Fibroblast of lung (primary cell): ENCODE results near the gene SDK2. TPM values are rescaled to one million over a fixed set of nuclear protein-coding genes. Genes with fewer than 3 reads are reported as not detected.

ENCODE experiments used
- DNase-seq, 2 donors: peaks; one replicate each; pipeline versions ENCODE4 v3.0.0 to v3.0.0-alpha.2; 2010; ENCODE audit warnings: low read depth in 2 of 2
- H2AFZ ChIP-seq: 2 replicates; pipeline ENCODE4 v1.5.1; 2012; ENCODE audit warnings: low read length, control low read depth, inconsistent platforms
- H3K27ac ChIP-seq: 2 replicates; pipeline ENCODE4 v1.5.1; 2011; ENCODE audit warnings: low read length, control low read depth; ENCODE audit not compliant: insufficient read depth
- H3K27me3 ChIP-seq: 2 replicates; pipeline ENCODE4 v1.5.1; 2011; ENCODE audit warnings: mild to moderate bottlenecking, low read length; ENCODE audit not compliant: control insufficient read depth, insufficient read depth
- H3K36me3 ChIP-seq: 2 replicates; pipeline ENCODE4 v1.5.1; 2011; ENCODE audit warnings: low read length; ENCODE audit not compliant: control insufficient read depth, insufficient read depth
- H3K4me1 ChIP-seq: 2 replicates; pipeline ENCODE4 v1.5.1; 2011; ENCODE audit warnings: low read length; ENCODE audit not compliant: control insufficient read depth, insufficient read depth; ENCODE audit errors: extremely low read depth
- H3K4me2 ChIP-seq: 2 replicates; pipeline ENCODE4 v1.5.1; 2011; ENCODE audit warnings: low read length, control low read depth; ENCODE audit not compliant: insufficient read depth; ENCODE audit errors: extremely low read depth
- H3K4me3 ChIP-seq, 4 experiments: fragments of 200-600 bp in 1 of 4; sonication (generic) in 1 of 4; replicated peaks in 1 of 4; 2 replicates each; pipeline ENCODE4 v1.5.1; 2011 to 2016; ENCODE audit warnings: low read length in 4 of 4, low read depth in 3 of 4, mild to moderate bottlenecking in 3 of 4, control low read depth in 2 of 4, inconsistent platforms in 1 of 4, mixed read lengths in 1 of 4; ENCODE audit not compliant: insufficient read depth in 1 of 4; ENCODE audit errors: control extremely low read depth in 1 of 4
- H3K79me2 ChIP-seq: 2 replicates; pipeline ENCODE4 v1.5.1; 2012; ENCODE audit warnings: mild to moderate bottlenecking, low read length, inconsistent platforms; ENCODE audit not compliant: control insufficient read depth, insufficient read depth
- H3K9ac ChIP-seq: 2 replicates; pipeline ENCODE4 v1.5.1; 2011; ENCODE audit warnings: mild to moderate bottlenecking, low read length, control low read depth; ENCODE audit not compliant: insufficient read depth
- H3K9me3 ChIP-seq: 2 replicates; pipeline ENCODE4 v1.5.1; 2012; ENCODE audit warnings: low read depth, low read length; ENCODE audit not compliant: control insufficient read depth, insufficient read depth
- H4K20me1 ChIP-seq: 2 replicates; pipeline ENCODE4 v1.5.1; 2011; ENCODE audit warnings: low read length; ENCODE audit not compliant: control insufficient read depth, insufficient read depth; ENCODE audit errors: extremely low read depth
- CTCF ChIP-seq, 2 donors: IDR thresholded peaks in 1 of 2; conservative IDR thresholded peaks in 1 of 2; 1 replicate in 1 of 2; 2 replicates in 1 of 2; pipeline ENCODE4 v1.5.1; 2011 to 2012; ENCODE audit warnings: low read length in 2 of 2, control low read depth in 1 of 2, inconsistent platforms in 1 of 2, low read depth in 1 of 2, mild to moderate bottlenecking in 1 of 2
- EZH2 ChIP-seq: IDR thresholded peaks from 2 replicates; pipeline ENCODE4 v1.5.1; 2012; ENCODE audit warnings: low read length, control low read depth, mild to moderate bottlenecking; ENCODE audit errors: missing control alignments
- polyA plus RNA-seq, 2 donors: library from polyadenylated mRNA; depleted of rRNA in 1 of 2; stranded (reverse) in 1 of 2; unstranded in 1 of 2; fragments of >200 nt; gene quantifications; 2 replicates each; pipeline ENCODE4 v1.2.1, GENCODE V29; 2011 to 2012; ENCODE audit warnings: missing spikeins in 1 of 2
- total RNA-seq: library from RNA; depleted of rRNA; stranded (reverse); fragments of >200 nt; gene quantifications from 2 replicates; pipeline ENCODE4 v1.2.1, GENCODE V29; 2014

SDK2 gene
- total and polyA plus RNA-seq, 2 donors (not counting 1 experiment from before 2014, with no cell fraction given) = under 0.01 to 0.01 TPM

GRCh38 chr17:73435412-73435811, 208.8 kb downstream of the SDK2 start:
- Histone ChIP-seq H4K20me1 (no peaks in the 10 kb centered on the region), H3K79me2 (no peaks in the 10 kb centered on the region), H2AFZ (no peak overlapping the region), H3K9ac (no peak overlapping the region), H3K9me3 (no peaks in the 10 kb centered on the region), H3K27me3 (no peaks in the 10 kb centered on the region), H3K4me2 (no peak overlapping the region), H3K36me3 (no peaks in the 10 kb centered on the region), H3K27ac (no peak overlapping the region), H3K4me3 (no peak overlapping the region), H3K4me1 (no peaks in the 10 kb centered on the region)
- TF ChIP-seq CTCF (conservative IDR thresholded peaks at IDR 0.05 in 1 of 2, IDR thresholded peaks at IDR 0.05 in 1 of 2; ENCODE audit: low read depth in 1 of 2, low read length in 2 of 2) = no peak
- TF ChIP-seq EZH2 = no peak
- DNase-seq = no peak

GRCh38 chr17:73434154-73434553, 210.1 kb downstream of the SDK2 start:
- Histone ChIP-seq H3K27ac (no peak overlapping the region), H3K4me2 (no peak overlapping the region), H3K4me3 (no peak overlapping the region), H3K9me3 (no peaks in the 10 kb centered on the region), H3K4me1 (no peaks in the 10 kb centered on the region), H2AFZ (no peak overlapping the region), H3K27me3 (no peaks in the 10 kb centered on the region), H3K79me2 (no peaks in the 10 kb centered on the region), H3K36me3 (no peaks in the 10 kb centered on the region), H4K20me1 (no peaks in the 10 kb centered on the region), H3K9ac (no peak overlapping the region)
- DNase-seq = no peak
- no peak for TF ChIP-seq CTCF (conservative IDR thresholded peaks at IDR 0.05 in 1 of 2, IDR thresholded peaks at IDR 0.05 in 1 of 2; ENCODE audit: low read depth in 1 of 2, low read length in 2 of 2)
- no peak for TF ChIP-seq EZH2

GRCh38 chr17:73433501-73433900, 210.7 kb downstream of the SDK2 start:
- TF ChIP-seq EZH2 (no peak), CTCF (conservative IDR thresholded peaks at IDR 0.05 in 1 of 2, IDR thresholded peaks at IDR 0.05 in 1 of 2; ENCODE audit: low read depth in 1 of 2, low read length in 2 of 2) (no peak)
- no peaks in the 10 kb centered on the region for H3K79me2 ChIP-seq
- no peak for DNase-seq
- no peak overlapping the region for H3K9ac ChIP-seq
- no peak overlapping the region for H2AFZ ChIP-seq
- no peak overlapping the region for H3K4me3 ChIP-seq
- no peaks in the 10 kb centered on the region for H3K4me1 ChIP-seq
- no peaks in the 10 kb centered on the region for H3K27me3 ChIP-seq
- no peaks in the 10 kb centered on the region for H3K9me3 ChIP-seq
- no peaks in the 10 kb centered on the region for H3K36me3 ChIP-seq
- H3K27ac ChIP-seq = no peak overlapping the region
- H3K4me2 ChIP-seq = no peak overlapping the region
- no peaks in the 10 kb centered on the region for H4K20me1 ChIP-seq
